A549 treated with GW870086 at 1 μM for 4 hours (cell line): Measurements from ENCODE around the gene ERLEC1. TPM values are rescaled to one million over a fixed set of nuclear protein-coding genes. Genes with fewer than 3 reads are reported as not detected.

Source experiments
- total RNA-seq: library from RNA; stranded (reverse); fragments of 200-300 nt; extraction: Qiagen RNA extraction; gene quantifications from 5 replicates; pipeline ENCODE4 v1.2.3, GENCODE V29; 2022; ENCODE audit warnings: low read depth

The ERLEC1 gene, protein sequence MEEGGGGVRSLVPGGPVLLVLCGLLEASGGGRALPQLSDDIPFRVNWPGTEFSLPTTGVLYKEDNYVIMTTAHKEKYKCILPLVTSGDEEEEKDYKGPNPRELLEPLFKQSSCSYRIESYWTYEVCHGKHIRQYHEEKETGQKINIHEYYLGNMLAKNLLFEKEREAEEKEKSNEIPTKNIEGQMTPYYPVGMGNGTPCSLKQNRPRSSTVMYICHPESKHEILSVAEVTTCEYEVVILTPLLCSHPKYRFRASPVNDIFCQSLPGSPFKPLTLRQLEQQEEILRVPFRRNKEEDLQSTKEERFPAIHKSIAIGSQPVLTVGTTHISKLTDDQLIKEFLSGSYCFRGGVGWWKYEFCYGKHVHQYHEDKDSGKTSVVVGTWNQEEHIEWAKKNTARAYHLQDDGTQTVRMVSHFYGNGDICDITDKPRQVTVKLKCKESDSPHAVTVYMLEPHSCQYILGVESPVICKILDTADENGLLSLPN
- total RNA-seq = 49.5 to 62.2 TPM (median 58.8 TPM) in 5 replicates

DNA sequence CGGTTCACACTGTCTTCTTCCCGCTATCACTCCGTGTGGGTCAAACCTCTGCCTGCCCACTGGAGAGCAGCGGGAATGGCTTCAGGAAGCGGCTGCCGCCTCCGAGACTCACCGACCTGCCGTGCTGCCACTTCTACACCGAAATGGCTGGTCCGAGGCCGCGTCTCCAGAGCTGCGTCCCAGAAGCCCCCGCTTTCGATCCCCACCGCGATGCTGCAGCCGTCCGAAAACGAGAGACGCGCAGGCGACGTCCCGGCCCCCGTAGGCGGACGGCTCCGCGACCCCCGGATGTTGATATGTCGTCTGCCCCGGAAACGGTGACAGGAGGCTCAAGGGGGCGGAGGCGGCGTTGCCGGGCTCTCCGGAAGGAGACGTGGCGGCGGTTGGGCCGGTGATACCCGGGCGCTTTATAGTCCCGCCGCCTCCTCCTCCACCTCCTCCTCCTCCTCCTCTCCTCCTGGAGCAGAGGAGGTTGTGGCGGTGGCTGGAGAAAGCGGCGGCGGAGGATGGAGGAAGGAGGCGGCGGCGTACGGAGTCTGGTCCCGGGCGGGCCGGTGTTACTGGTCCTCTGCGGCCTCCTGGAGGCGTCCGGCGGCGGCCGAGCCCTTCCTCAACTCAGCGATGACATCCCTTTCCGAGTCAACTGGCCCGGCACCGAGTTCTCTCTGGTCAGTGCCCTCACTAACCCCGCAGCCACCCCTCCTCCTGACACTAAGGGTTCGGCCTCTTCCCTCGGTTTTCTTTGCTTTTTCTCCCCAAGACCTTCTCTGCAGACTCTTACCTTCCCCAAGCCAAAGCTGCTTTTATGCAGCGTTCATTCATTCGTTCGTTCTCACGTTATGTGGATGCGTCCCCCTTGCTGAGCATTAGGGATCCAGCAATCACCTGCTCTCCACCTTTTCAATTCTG is at the start of gene ERLEC1, which contains the start of gene ASB3:
Gene ERLEC1, plus strand, starts transcription at position 340 of the 909 bp plus-strand sequence. Its CDS starts 167 bp downstream, at position 507.
Gene ASB3, minus strand, starts transcription at position 249 of the 909 bp plus-strand sequence. CDS start 21,381 bp downstream, outside the sequence.

DNA sequence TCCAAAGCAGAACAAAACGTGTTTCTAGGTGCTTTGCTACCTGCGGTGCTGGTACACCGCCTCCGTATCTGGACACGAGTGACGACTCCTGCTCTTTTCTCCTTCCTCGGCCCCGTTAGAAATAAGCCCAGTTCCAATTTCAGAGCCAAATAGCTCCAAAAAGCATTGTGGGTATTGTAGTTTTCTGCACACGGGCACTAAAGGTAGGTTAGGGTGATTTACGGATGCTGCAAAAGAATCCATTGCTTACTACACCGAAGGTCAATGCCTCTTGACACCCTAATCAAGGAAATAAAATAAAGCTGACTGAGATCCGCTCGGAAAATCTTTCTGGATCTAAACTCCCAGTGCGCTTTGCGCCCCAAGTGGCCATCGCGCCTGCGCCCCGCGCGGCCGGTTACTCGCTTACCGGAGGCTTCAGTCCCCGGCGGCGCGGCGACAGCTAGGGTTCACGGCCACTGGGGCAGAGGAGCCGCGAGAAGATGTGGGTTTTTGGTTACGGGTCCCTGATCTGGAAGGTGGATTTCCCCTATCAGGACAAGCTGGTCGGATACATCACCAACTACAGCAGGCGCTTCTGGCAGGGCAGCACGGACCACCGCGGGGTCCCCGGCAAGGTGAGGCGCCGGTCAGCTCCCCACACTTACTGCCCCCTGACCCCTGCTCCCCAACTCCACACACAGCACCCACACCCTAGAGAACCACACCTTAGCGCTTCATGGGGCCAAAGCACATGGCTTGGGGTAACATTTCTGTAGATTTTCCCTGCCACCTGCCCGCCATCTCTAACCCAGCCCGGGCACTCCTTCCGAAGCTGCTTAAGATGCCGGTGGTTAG is 19.2 kb upstream of the ERLEC1 start, which contains the start of gene CHAC2:
Gene CHAC2, plus strand, starts transcription at position 400 of the 837 bp plus-strand sequence. Its CDS starts 83 bp downstream, at position 483.

GRCh38 chr2:53859206-53860181 is 72.7 kb downstream of the ERLEC1 start, which contains the start of gene GPR75:
TSS of gene GPR75 (minus strand) at chr2:53859967. CDS start at chr2:53854756, 5,211 bp downstream.

Other genes with a start within 250 kb of the ERLEC1 start
- 11.2 to 14.9 TPM (median 12.0 TPM) in 5 replicates for gene CHAC2, start 19.2 kb upstream of the ERLEC1 start, total RNA-seq
- gene ASB3, start 91 bp upstream of the ERLEC1 start, total RNA-seq = 9.1 to 12.5 TPM (median 11.9 TPM) in 5 replicates
- 1.4 to 1.7 TPM (median 1.5 TPM) in 5 replicates for gene GPR75, start 72.9 kb downstream of the ERLEC1 start, total RNA-seq
- 44.1 to 46.4 TPM (median 44.8 TPM) in 5 replicates for gene PSME4, start 183.9 kb downstream of the ERLEC1 start, total RNA-seq